Breast epithelium (tissue), 4 donors: Measurements from ENCODE around the gene CEP250. TPM values are rescaled to one million over a fixed set of nuclear protein-coding genes. Genes with fewer than 3 reads are reported as not detected.

Experiments used
- DNase-seq, 2 donors: peaks; one replicate each; pipeline ENCODE4 v3.0.0-alpha.2; 2019; ENCODE audit warnings: low spot score in 2 of 2
- H3K27ac ChIP-seq, 2 donors: fragments of 200-600 bp; sonication (generic) in 1 of 2; one replicate each; pipeline ENCODE4 v1.5.1; 2016 to 2019; ENCODE audit warnings: mild to moderate bottlenecking in 1 of 2
- H3K27me3 ChIP-seq, 2 donors: fragments of 200-600 bp; sonication (generic) in 1 of 2; one replicate each; pipeline versions ENCODE4 v1.5.1 to v1.6.0; 2017 to 2019; ENCODE audit warnings: control low read depth in 1 of 2, mild to moderate bottlenecking in 1 of 2
- H3K36me3 ChIP-seq: fragments of 200-600 bp; one replicate; pipeline ENCODE4 v1.5.1; 2019
- H3K4me1 ChIP-seq, 2 donors: fragments of 200-600 bp; sonication (generic); one replicate each; pipeline ENCODE4 v1.5.1; 2016 to 2019; ENCODE audit warnings: control low read depth in 1 of 2
- H3K4me3 ChIP-seq, 3 donors: fragments of 200-600 bp; sonication (generic); 1 replicate in 2 of 3; 2 replicates in 1 of 3; pipeline ENCODE4 v1.5.1; 2016 to 2019; ENCODE audit warnings: mild to moderate bottlenecking in 3 of 3, moderate library complexity in 2 of 3
- H3K9me3 ChIP-seq, 2 donors: fragments of 200-600 bp; sonication (generic) in 1 of 2; one replicate each; pipeline ENCODE4 v1.5.1; 2016 to 2019; ENCODE audit warnings: control low read depth in 1 of 2
- POLR2A ChIP-seq: fragments of 450-650 bp; IDR thresholded peaks from one replicate; pipeline ENCODE4 v1.6.1; 2016; ENCODE audit warnings: antibody characterized with exemption, mild to moderate bottlenecking, moderate library complexity
- POLR2AphosphoS5 ChIP-seq, 3 donors: sonication (generic); formaldehyde crosslinking; IDR thresholded peaks; one replicate each; pipeline ENCODE4 v1.6.1; 2017; ENCODE audit warnings: antibody characterized with exemption in 3 of 3
- intact Hi-C: fragments of 100-400 bp; cut with DNase I; formaldehyde crosslinking; loops from one replicate; pipeline ENCODE4 v1.15.1; 2023; ENCODE audit warnings: low total_unique reads
- total RNA-seq, 3 donors: library from RNA; depleted of rRNA; stranded (reverse); fragments of >200 nt; gene quantifications; one replicate each; pipeline ENCODE4 v1.1.0, GENCODE V29; 2016
- TF ChIP-seq, protein P1 (sequence below), 3 donors: fragments of 450-650 bp; IDR thresholded peaks; one replicate each; pipeline ENCODE4 v1.5.1; 2016 to 2017; ENCODE audit warnings: antibody characterized with exemption in 3 of 3, mild to moderate bottlenecking in 3 of 3, moderate library complexity in 3 of 3

Gene CEP250
- total RNA-seq, 3 donors from 2014 or later = 22.2 to 28.5 (median 23.3) TPM

DNA sequence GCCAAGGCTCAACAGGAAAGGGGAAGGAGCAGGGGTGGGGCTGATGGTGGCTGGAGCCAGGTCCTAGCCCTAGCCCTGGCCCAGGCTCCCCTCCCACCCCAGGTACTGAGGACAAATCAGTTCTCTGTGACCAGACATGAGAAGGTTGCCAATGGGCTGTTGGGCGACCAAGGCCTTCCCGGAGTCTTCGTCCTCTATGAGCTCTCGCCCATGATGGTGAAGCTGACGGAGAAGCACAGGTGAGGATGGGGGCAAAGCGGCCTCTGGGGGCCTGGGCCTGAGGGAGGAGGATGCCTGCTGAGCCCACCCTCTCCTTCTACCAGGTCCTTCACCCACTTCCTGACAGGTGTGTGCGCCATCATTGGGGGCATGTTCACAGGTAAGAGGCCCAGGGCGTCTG lies 101.5 kb downstream of the CEP250 start:
- Histone ChIP-seq H3K27me3 (no peaks in the 10 kb centered on the region), H3K4me3 (no peak overlapping the region), H3K27ac (no peak overlapping the region), H3K4me1 (no peaks in the 10 kb centered on the region), H3K36me3 (peaks cover 6% of the 10 kb centered on the region), H3K9me3 (no peaks in the 10 kb centered on the region)
- DNase-seq = no peak
- TF ChIP-seq, protein P1, sequence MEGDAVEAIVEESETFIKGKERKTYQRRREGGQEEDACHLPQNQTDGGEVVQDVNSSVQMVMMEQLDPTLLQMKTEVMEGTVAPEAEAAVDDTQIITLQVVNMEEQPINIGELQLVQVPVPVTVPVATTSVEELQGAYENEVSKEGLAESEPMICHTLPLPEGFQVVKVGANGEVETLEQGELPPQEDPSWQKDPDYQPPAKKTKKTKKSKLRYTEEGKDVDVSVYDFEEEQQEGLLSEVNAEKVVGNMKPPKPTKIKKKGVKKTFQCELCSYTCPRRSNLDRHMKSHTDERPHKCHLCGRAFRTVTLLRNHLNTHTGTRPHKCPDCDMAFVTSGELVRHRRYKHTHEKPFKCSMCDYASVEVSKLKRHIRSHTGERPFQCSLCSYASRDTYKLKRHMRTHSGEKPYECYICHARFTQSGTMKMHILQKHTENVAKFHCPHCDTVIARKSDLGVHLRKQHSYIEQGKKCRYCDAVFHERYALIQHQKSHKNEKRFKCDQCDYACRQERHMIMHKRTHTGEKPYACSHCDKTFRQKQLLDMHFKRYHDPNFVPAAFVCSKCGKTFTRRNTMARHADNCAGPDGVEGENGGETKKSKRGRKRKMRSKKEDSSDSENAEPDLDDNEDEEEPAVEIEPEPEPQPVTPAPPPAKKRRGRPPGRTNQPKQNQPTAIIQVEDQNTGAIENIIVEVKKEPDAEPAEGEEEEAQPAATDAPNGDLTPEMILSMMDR (IDR thresholded peaks at IDR 0.05) = no peak
- TF ChIP-seq POLR2AphosphoS5 (IDR thresholded peaks at IDR 0.05) = no peak
- TF ChIP-seq POLR2A = no peak
- intact Hi-C loops = no loop called here

DNA sequence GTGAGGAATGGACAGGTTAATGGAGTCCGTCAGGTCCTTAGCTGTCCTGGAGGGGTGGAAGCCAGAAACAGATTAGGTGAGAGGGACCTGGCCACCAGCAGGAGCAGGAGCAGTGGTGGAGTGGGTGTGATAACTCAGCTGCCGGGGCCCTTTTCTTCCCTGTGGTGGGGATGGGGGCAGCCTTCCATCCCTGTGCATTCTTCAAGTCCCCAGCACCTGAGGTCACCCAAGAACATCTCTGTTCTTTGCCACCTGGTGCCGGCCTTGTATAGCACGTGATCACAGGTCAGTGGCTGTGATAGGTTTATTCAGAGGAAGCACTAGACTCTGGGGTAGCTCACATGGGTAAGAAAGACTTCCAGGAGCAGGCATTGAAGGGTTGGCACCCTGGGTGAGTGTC lies 103.1 kb downstream of the CEP250 start:
- Histone ChIP-seq H3K4me3 (no peak overlapping the region), H3K36me3 (peaks cover 6% of the 10 kb centered on the region), H3K9me3 (no peaks in the 10 kb centered on the region), H3K27ac (no peak overlapping the region), H3K4me1 (no peaks in the 10 kb centered on the region), H3K27me3 (no peaks in the 10 kb centered on the region)
- DNase-seq = no peak
- intact Hi-C loops = no loop called here
- no peak for TF ChIP-seq POLR2AphosphoS5 (IDR thresholded peaks at IDR 0.05)
- no peak for TF ChIP-seq POLR2A
- TF ChIP-seq, protein P1 (IDR thresholded peaks at IDR 0.05) = no peak

DNA sequence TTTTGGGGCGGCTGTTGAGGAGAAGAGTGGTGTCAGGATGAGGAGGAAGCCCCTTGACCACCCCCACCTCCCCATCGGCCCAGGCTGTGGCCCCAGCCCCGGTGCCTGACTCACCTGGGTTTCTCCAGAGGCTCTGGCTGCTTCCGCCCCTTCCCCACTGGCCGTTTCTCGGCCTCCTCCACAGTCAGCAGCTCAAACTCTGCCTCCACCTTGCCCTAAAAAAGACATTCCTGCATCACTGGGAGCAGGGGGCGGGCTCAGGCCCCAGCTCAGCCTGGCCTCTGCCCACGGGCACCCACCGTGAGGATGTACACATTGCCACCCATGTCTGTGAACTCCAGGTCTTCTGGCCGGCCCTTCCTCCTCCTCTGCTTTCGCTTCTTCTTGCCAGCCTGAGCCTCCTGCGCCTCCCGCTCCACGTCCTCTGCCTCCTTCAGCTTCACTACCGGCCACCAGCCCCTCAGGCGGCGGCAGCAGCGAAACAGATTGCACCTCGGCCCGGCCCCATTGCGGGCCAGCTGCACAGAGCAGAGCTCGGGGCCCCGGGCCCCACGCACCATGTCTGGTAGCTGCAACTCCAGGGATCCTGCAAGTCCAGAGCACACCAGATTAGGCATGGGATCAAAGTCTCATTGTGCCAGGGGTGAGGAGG lies 103.8 kb downstream of the CEP250 start:
- TF ChIP-seq POLR2AphosphoS5 (IDR thresholded peaks at IDR 0.05) = no peak
- TF ChIP-seq, protein P1 (IDR thresholded peaks at IDR 0.05) = no peak
- no peak for TF ChIP-seq POLR2A
- Histone ChIP-seq H3K9me3 (no peaks in the 10 kb centered on the region), H3K27ac (no peak overlapping the region), H3K36me3 (peaks cover 6% of the 10 kb centered on the region), H3K4me3 (no peak overlapping the region), H3K27me3 (no peaks in the 10 kb centered on the region), H3K4me1 (no peaks in the 10 kb centered on the region)
- intact Hi-C loops = no loop called here
- DNase-seq = no peak

DNA sequence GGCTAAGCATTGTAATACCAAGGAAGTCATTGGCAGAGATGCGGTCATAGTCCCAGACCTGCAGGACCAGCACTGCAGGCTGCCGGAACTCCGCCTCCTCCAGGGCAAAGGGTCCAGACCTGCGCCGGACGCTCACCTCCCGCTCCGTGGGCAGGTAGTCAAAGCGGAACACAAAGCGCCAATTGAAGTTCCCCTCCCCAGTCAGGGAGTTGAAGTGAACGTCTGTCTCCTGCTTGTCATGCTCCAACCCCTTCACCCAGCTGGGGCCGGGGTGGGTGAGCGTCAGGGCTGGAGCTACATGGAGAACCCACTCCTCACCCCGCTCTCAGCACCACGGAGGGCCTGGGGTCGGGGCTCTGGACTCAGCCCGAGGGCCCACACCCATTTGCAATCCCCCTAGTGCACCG lies 104.7 kb downstream of the CEP250 start:
- Histone ChIP-seq H3K9me3 (no peaks in the 10 kb centered on the region), H3K27ac (no peak overlapping the region), H3K4me1 (no peaks in the 10 kb centered on the region), H3K36me3 (peaks cover 6% of the 10 kb centered on the region), H3K4me3 (no peak overlapping the region), H3K27me3 (no peaks in the 10 kb centered on the region)
- DNase-seq = no peak
- intact Hi-C loops = no loop called here
- TF ChIP-seq, protein P1 (IDR thresholded peaks at IDR 0.05) = no peak
- TF ChIP-seq POLR2AphosphoS5 (IDR thresholded peaks at IDR 0.05) (no peak), POLR2A (no peak)

DNA sequence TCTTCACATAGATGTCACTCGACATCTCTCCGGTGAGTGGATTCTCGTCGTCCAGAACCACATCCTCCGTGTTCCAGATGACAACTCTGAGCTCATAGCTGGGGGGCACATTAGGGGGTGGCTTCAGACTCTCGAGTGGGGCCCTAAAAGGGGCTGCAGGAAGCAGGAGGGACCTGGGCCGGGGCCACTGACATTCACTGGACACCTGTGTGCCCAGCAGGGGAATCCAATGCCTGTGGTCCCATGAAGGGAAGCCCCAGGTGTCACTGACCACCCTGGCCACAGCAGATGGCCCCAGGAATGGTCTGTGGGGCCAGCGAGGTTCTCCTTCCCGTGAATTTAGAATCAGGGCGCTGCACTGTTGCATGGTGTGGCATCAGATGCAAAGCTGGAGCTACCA lies 105.1 kb downstream of the CEP250 start:
- DNase-seq = no peak
- intact Hi-C loops = no loop called here
- Histone ChIP-seq H3K27ac (no peak overlapping the region), H3K9me3 (no peaks in the 10 kb centered on the region), H3K36me3 (peaks cover 6% of the 10 kb centered on the region), H3K27me3 (no peaks in the 10 kb centered on the region), H3K4me3 (no peak overlapping the region), H3K4me1 (no peaks in the 10 kb centered on the region)
- TF ChIP-seq POLR2AphosphoS5 (IDR thresholded peaks at IDR 0.05) = no peak
